HepG2 (cell line): ENCODE measurements around the gene PHLDB1. TPM values are rescaled to one million over a fixed set of nuclear protein-coding genes. Genes with fewer than 3 reads are reported as not detected.

Source experiments
- CREBL2 ChIP-seq: sonication (generic); formaldehyde crosslinking; IDR thresholded peaks from 2 replicates; pipeline ENCODE4 v1.8.1; 2023; ENCODE audit warnings: missing genetic modification reagents, mild to moderate bottlenecking, borderline replicate concordance
- ELF1 ChIP-seq: sonication (generic); formaldehyde crosslinking; IDR thresholded peaks from 2 replicates; pipeline ENCODE4 v1.4.0; 2020; ENCODE audit warnings: missing genetic modification reagents
- HNRNPLL ChIP-seq: fragments of 200-400 bp; formaldehyde crosslinking; IDR thresholded peaks from 2 replicates; pipeline ENCODE4 v1.6.1; 2017; ENCODE audit warnings: mild to moderate bottlenecking, low read depth, low read length; ENCODE audit not compliant: poor library complexity, severe bottlenecking
- ISX ChIP-seq: sonication (generic); formaldehyde crosslinking; conservative IDR thresholded peaks from 2 replicates; pipeline ENCODE4 v1.5.0; 2020; ENCODE audit warnings: missing genetic modification reagents
- JUN ChIP-seq: sonication (generic); formaldehyde crosslinking; IDR thresholded peaks from 2 replicates; pipeline ENCODE4 v1.4.0; 2020; ENCODE audit warnings: mild to moderate bottlenecking, missing genetic modification reagents
- KLF16 ChIP-seq, 2 experiments: sonication (generic) in 1 of 2; formaldehyde crosslinking in 1 of 2; IDR thresholded peaks; 2 replicates each; pipeline versions ENCODE4 v1.6.1 to v1.8.0; 2016 to 2023; ENCODE audit warnings: missing genetic modification reagents in 2 of 2, missing compliant biosample characterization in 1 of 2
- MAFG ChIP-seq: sonication (generic); formaldehyde crosslinking; IDR thresholded peaks from 2 replicates; pipeline ENCODE4 v1.5.1; 2020; ENCODE audit warnings: mild to moderate bottlenecking, missing genetic modification reagents
- MYPOP ChIP-seq: sonication (generic); formaldehyde crosslinking; IDR thresholded peaks from 2 replicates; pipeline ENCODE4 v1.8.1; 2023; ENCODE audit warnings: mild to moderate bottlenecking, moderate library complexity, missing genetic modification reagents
- NFE2 ChIP-seq: sonication (generic); formaldehyde crosslinking; IDR thresholded peaks from 2 replicates; pipeline ENCODE4 v1.4.0; 2020; ENCODE audit warnings: missing genetic modification reagents
- ZMYM4 ChIP-seq: sonication (generic); formaldehyde crosslinking; IDR thresholded peaks from 2 replicates; pipeline ENCODE4 v1.8.1; 2023; ENCODE audit warnings: mild to moderate bottlenecking, missing genetic modification reagents
- ZNF292 ChIP-seq: sonication (generic); formaldehyde crosslinking; IDR thresholded peaks from 2 replicates; pipeline ENCODE4 v1.8.1; 2022; ENCODE audit warnings: mild to moderate bottlenecking, low read depth, missing genetic modification reagents, borderline replicate concordance
- ZNF333 ChIP-seq: sonication (generic); formaldehyde crosslinking; IDR thresholded peaks from 2 replicates; pipeline ENCODE4 v1.4.0; 2020; ENCODE audit warnings: mild to moderate bottlenecking, missing genetic modification reagents, borderline replicate concordance
- ZNF570 ChIP-seq: sonication (generic); formaldehyde crosslinking; IDR thresholded peaks from 2 replicates; pipeline ENCODE4 v1.4.0; 2020; ENCODE audit warnings: mild to moderate bottlenecking, missing genetic modification reagents, borderline replicate concordance
- ZNF720 ChIP-seq: sonication (generic); formaldehyde crosslinking; IDR thresholded peaks from 2 replicates; pipeline ENCODE4 v1.4.0; 2020; ENCODE audit warnings: missing genetic modification reagents
- ZNF776 ChIP-seq: sonication (generic); formaldehyde crosslinking; IDR thresholded peaks from 2 replicates; pipeline ENCODE4 v1.4.0; 2020; ENCODE audit warnings: mild to moderate bottlenecking, missing genetic modification reagents
- ZZZ3 ChIP-seq: sonication (generic); formaldehyde crosslinking; IDR thresholded peaks from 2 replicates; pipeline ENCODE4 v1.4.0; 2020; ENCODE audit warnings: missing genetic modification reagents, mild to moderate bottlenecking, borderline replicate concordance
- polyA plus RNA-seq, 8 experiments: library from polyadenylated mRNA; depleted of rRNA in 3 of 8; stranded (reverse) in 7 of 8; unstranded in 1 of 8; fragments of >200 nt; fragmentation: Illumina TruSeq in 4 of 8; extraction: Trizol in 4 of 8; gene quantifications; 2 replicates each; pipeline versions ENCODE4 v1.2.1 to v1.2.3, GENCODE V29; 2011 to 2016; ENCODE audit warnings: low read depth in 4 of 8, missing spikeins in 1 of 8, mixed read lengths in 1 of 8; ENCODE audit not compliant: insufficient read depth in 1 of 8
- total RNA-seq, 5 experiments: library from RNA; depleted of rRNA; stranded (reverse); fragments of >200 nt; fragmentation: Illumina TruSeq; extraction: Trizol; gene quantifications; 2 replicates each; pipeline ENCODE4 v1.2.3, GENCODE V29; 2016; ENCODE audit warnings: low read depth in 1 of 5
- TF ChIP-seq, protein P1 (sequence below): sonication (generic); formaldehyde crosslinking; IDR thresholded peaks from one replicate; pipeline ENCODE4 v1.5.1; 2020; ENCODE audit warnings: mild to moderate bottlenecking, missing genetic modification reagents; ENCODE audit errors: not compliant biosample characterization
- TF ChIP-seq, protein P2 (sequence below): sonication (generic); formaldehyde crosslinking; conservative IDR thresholded peaks from 2 replicates; pipeline ENCODE4 v1.5.0; 2020; ENCODE audit warnings: missing genetic modification reagents

PHLDB1 gene
- total and polyA plus RNA-seq, 2 of the 13 experiments (the other 11 are each of a cell fraction or from before 2014, with no cell fraction given): 13.8 to 14.2 TPM

- TF ChIP-seq, protein P1, sequence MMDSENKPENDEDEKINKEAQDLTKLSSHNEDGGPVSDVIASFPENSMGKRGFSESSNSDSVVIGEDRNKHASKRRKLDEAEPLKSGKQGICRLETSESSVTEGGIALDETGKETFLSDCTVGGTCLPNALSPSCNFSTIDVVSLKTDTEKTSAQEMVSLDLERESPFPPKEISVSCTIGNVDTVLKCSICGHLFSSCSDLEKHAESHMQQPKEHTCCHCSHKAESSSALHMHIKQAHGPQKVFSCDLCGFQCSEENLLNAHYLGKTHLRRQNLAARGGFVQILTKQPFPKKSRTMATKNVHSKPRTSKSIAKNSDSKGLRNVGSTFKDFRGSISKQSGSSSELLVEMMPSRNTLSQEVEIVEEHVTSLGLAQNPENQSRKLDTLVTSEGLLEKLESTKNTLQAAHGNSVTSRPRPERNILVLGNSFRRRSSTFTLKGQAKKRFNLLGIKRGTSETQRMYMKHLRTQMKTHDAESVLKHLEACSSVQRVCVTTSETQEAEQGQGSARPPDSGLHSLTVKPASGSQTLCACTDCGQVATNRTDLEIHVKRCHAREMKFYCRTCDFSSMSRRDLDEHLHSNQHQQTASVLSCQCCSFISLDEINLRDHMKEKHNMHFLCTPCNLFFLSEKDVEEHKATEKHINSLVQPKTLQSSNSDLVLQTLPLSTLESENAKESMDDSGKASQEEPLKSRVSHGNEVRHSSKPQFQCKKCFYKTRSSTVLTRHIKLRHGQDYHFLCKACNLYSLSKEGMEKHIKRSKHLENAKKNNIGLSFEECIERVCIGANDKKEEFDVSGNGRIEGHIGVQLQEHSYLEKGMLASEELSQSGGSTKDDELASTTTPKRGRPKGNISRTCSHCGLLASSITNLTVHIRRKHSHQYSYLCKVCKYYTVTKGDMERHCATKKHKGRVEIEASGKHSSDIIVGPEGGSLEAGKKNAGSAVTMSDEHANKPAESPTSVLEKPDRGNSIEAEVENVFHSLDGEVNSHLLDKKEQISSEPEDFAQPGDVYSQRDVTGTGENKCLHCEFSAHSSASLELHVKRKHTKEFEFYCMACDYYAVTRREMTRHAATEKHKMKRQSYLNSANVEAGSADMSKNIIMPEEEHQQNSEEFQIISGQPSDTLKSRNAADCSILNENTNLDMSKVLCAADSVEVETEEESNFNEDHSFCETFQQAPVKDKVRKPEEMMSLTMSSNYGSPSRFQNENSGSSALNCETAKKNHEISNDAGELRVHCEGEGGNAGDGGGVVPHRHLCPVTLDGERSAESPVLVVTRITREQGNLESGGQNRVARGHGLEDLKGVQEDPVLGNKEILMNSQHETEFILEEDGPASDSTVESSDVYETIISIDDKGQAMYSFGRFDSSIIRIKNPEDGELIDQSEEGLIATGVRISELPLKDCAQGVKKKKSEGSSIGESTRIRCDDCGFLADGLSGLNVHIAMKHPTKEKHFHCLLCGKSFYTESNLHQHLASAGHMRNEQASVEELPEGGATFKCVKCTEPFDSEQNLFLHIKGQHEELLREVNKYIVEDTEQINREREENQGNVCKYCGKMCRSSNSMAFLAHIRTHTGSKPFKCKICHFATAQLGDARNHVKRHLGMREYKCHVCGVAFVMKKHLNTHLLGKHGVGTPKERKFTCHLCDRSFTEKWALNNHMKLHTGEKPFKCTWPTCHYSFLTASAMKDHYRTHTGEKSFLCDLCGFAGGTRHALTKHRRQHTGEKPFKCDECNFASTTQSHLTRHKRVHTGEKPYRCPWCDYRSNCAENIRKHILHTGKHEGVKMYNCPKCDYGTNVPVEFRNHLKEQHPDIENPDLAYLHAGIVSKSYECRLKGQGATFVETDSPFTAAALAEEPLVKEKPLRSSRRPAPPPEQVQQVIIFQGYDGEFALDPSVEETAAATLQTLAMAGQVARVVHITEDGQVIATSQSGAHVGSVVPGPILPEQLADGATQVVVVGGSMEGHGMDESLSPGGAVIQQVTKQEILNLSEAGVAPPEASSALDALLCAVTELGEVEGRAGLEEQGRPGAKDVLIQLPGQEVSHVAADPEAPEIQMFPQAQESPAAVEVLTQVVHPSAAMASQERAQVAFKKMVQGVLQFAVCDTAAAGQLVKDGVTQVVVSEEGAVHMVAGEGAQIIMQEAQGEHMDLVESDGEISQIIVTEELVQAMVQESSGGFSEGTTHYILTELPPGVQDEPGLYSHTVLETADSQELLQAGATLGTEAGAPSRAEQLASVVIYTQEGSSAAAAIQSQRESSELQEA (CRISPR knock-in tag): peak; percentile 58
- TF ChIP-seq ELF1 (peak; percentile 66), ZNF292 (CRISPR knock-in tag) (no peak), ZNF776 (peak; percentile 53; the same call in 1 of the 2 replicates), KLF16 (CRISPR knock-in tag; IDR thresholded peaks at IDR 0.05) (peak in 1 of 2 experiments; percentile 43; a peak in 1 of 4 replicates), ZMYM4 (CRISPR knock-in tag) (peak; percentile 60), HNRNPLL (peak; percentile 38), ZNF720 (CRISPR knock-in tag) (no peak), ZZZ3 (no peak), JUN (CRISPR knock-in tag) (no peak), MYPOP (CRISPR knock-in tag) (no peak), NFE2 (no peak), ZNF570 (CRISPR knock-in tag) (no peak), ZNF333 (CRISPR knock-in tag) (0 out of 2 replicates have a peak, but pooled peaks have one; percentile 59), ISX (CRISPR knock-in tag) (no peak), MAFG (no peak), CREBL2 (CRISPR knock-in tag) (no peak)
- TF ChIP-seq, protein P2, sequence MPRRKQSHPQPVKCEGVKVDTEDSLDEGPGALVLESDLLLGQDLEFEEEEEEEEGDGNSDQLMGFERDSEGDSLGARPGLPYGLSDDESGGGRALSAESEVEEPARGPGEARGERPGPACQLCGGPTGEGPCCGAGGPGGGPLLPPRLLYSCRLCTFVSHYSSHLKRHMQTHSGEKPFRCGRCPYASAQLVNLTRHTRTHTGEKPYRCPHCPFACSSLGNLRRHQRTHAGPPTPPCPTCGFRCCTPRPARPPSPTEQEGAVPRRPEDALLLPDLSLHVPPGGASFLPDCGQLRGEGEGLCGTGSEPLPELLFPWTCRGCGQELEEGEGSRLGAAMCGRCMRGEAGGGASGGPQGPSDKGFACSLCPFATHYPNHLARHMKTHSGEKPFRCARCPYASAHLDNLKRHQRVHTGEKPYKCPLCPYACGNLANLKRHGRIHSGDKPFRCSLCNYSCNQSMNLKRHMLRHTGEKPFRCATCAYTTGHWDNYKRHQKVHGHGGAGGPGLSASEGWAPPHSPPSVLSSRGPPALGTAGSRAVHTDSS (CRISPR knock-in tag): no peak
Observed at GRCh38 chr11:118572061-118572980, 35.1 kb upstream of the PHLDB1 start, which contains the start of gene ARCN1 (continued).
